Glutamatergic neuron (in vitro differentiated cells): ENCODE measurements around the gene SMIM32. TPM values are rescaled to one million over a fixed set of nuclear protein-coding genes. Genes with fewer than 3 reads are reported as not detected.

Source experiments
- DNase-seq: peaks from one replicate; pipeline ENCODE4 v3.0.0; 2022
- H3K27ac Mint-ChIP-seq: one replicate; pipeline ENCODE4 v1.8.0; 2020; ENCODE audit warnings: mild to moderate bottlenecking, mixed read lengths, inconsistent platforms; ENCODE audit not compliant: unreplicated experiment
- H3K27me3 Mint-ChIP-seq: one replicate; pipeline ENCODE4 v1.8.0; 2020; ENCODE audit warnings: mild to moderate bottlenecking, moderate library complexity, mixed read lengths, inconsistent platforms; ENCODE audit not compliant: unreplicated experiment
- H3K36me3 Mint-ChIP-seq: one replicate; pipeline ENCODE4 v1.8.0; 2020; ENCODE audit warnings: mild to moderate bottlenecking, mixed read lengths, inconsistent platforms; ENCODE audit not compliant: unreplicated experiment
- H3K4me1 Mint-ChIP-seq: one replicate; pipeline ENCODE4 v1.8.0; 2020; ENCODE audit warnings: mild to moderate bottlenecking, low read depth, mixed read lengths, inconsistent platforms; ENCODE audit not compliant: unreplicated experiment
- H3K4me3 Mint-ChIP-seq: one replicate; pipeline ENCODE4 v1.8.0; 2020; ENCODE audit warnings: mild to moderate bottlenecking, mixed read lengths, inconsistent platforms; ENCODE audit not compliant: unreplicated experiment
- H3K9me3 Mint-ChIP-seq: one replicate; pipeline ENCODE4 v1.8.0; 2020; ENCODE audit warnings: mild to moderate bottlenecking, moderate library complexity, mixed read lengths, inconsistent platforms; ENCODE audit not compliant: unreplicated experiment
- total RNA-seq: library from RNA; stranded (reverse); fragmentation: NEBNext Ultra II Directional; extraction: Animal tissue kit (Norgen Biotek cat#: 25700); gene quantifications from one replicate; pipeline ENCODE4 v1.2.1, GENCODE V29; 2021; ENCODE audit not compliant: unreplicated experiment
- TF ChIP-seq, protein P1 (sequence below): fragments of 200-600 bp; sonication (generic); IDR thresholded peaks from one replicate; pipeline ENCODE4 v1.5.0; 2021; ENCODE audit not compliant: partially characterized antibody, unreplicated experiment

SMIM32 gene
- total RNA-seq, 1 donor from 2014 or later: not detected

DNA sequence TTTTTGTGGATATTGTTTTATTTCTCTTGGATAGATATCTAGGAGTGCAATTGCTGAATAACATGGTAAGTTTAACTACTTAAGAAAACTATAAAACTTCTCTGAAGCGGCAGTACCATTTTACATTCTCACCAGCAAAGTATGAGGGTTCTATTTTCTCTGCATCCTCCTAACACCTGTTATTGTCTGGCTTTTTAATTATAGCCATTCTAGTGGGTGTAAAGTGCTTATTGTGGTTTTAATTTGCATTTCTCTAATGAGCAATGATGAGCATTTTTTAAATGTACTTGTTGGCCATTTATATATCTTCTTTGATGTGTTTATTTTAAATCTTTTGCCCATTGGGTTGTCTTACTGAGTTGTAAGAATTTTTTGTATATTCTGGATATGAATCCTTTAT, 28.7 kb downstream of the SMIM32 start:
- no peaks in the 10 kb centered on the region for H3K9me3 Mint-ChIP-seq
- H3K4me1 Mint-ChIP-seq: no peaks in the 10 kb centered on the region
- no peaks in the 10 kb centered on the region for H3K36me3 Mint-ChIP-seq
- TF ChIP-seq, protein P1, sequence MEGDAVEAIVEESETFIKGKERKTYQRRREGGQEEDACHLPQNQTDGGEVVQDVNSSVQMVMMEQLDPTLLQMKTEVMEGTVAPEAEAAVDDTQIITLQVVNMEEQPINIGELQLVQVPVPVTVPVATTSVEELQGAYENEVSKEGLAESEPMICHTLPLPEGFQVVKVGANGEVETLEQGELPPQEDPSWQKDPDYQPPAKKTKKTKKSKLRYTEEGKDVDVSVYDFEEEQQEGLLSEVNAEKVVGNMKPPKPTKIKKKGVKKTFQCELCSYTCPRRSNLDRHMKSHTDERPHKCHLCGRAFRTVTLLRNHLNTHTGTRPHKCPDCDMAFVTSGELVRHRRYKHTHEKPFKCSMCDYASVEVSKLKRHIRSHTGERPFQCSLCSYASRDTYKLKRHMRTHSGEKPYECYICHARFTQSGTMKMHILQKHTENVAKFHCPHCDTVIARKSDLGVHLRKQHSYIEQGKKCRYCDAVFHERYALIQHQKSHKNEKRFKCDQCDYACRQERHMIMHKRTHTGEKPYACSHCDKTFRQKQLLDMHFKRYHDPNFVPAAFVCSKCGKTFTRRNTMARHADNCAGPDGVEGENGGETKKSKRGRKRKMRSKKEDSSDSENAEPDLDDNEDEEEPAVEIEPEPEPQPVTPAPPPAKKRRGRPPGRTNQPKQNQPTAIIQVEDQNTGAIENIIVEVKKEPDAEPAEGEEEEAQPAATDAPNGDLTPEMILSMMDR: no peak
- H3K4me3 Mint-ChIP-seq: no peak overlapping the region
- no peaks in the 10 kb centered on the region for H3K27me3 Mint-ChIP-seq
- H3K27ac Mint-ChIP-seq: no peak overlapping the region
- DNase-seq: no peak

DNA sequence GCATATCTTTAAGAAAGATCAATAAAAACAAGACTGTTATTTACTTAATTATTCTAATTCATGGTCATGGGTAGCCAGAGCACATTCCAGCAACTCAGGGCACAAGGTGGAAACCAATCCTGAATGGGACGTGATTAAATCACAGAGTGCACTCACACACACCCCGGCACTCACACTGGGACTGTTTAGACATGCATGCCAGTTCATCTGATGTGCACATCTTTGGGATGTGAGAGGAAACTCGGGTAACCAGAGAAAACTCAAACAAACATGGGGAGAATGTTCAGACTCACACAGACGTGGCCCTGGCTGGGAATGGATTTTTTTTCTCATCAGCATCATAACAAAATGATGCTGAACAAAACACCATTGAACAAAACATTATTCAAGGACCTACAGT, 31.0 kb downstream of the SMIM32 start:
- Mint-ChIP-seq H3K36me3 (peaks cover 3% of the 10 kb centered on the region), H3K4me3 (no peak overlapping the region), H3K27me3 (no peaks in the 10 kb centered on the region), H3K4me1 (no peaks in the 10 kb centered on the region), H3K9me3 (peaks cover 1% of the 10 kb centered on the region), H3K27ac (no peak overlapping the region)
- TF ChIP-seq, protein P1: no peak
- DNase-seq: no peak

DNA sequence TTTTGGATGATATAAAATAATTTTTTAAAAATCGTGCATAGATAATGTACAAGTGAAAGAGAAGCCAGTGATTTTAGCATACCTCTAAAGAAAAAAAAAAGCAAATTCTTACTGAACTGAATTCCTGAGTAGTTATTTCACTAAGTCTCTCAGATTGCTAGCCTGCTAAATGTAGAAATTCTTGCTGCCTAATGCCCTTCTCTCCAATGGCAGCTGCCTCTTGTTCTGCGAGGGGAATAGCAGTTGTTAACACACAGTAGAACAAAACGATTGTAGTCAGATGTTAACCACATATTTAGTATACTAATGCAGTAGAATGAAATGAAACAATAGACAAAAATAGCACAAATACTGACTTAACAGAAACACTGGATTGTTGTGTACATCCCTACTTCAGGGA, 33.5 kb downstream of the SMIM32 start:
- no peaks in the 10 kb centered on the region for H3K4me1 Mint-ChIP-seq
- peaks cover 2% of the 10 kb centered on the region for H3K9me3 Mint-ChIP-seq
- TF ChIP-seq, protein P1: no peak
- no peak overlapping the region for H3K27ac Mint-ChIP-seq
- no peak overlapping the region for H3K4me3 Mint-ChIP-seq
- no peak for DNase-seq
- H3K36me3 Mint-ChIP-seq: peaks cover 13% of the 10 kb centered on the region
- no peaks in the 10 kb centered on the region for H3K27me3 Mint-ChIP-seq

DNA sequence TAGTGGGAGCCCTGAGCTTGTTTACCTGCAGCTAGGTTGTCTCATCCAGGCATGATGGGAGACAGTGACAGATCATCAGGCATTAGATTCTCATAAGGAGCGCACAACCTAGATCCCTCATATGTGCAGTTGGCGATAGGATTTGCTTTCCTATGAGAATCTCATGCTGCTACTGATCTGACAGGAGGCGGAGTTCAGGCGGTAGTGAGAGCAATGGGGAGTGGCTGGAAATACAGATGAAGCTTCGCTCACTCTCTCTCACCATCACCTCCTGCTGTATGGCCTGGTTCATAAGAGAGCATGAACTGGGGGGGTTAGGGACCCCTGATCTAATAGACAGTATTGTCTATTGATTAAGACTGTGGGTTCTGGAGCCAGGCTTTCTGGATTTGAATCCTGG, 35.4 kb downstream of the SMIM32 start:
- H3K27ac Mint-ChIP-seq: no peak overlapping the region
- H3K9me3 Mint-ChIP-seq: peaks cover 2% of the 10 kb centered on the region
- DNase-seq: no peak
- no peaks in the 10 kb centered on the region for H3K4me1 Mint-ChIP-seq
- no peaks in the 10 kb centered on the region for H3K27me3 Mint-ChIP-seq
- H3K4me3 Mint-ChIP-seq: no peak overlapping the region
- TF ChIP-seq, protein P1: no peak
- H3K36me3 Mint-ChIP-seq: peaks cover 13% of the 10 kb centered on the region

DNA sequence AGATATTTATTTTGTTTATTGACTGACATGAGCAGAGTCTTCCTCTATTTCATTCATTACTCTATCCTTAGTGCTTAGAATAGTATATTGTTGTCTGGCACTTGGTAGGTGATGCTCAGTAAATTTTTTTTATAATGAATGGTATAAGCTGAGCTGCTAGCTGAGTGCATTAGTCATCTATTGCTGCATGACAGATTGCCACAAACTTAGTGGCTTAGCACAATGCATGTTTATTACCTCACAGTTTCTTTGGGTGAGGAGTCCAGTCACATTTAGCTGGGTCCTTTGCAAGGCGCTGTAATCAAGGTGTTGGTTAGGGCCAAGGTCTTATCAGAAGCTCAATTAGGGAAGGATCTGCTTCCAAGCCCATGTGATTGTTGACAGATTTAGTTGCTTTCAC, 37.2 kb downstream of the SMIM32 start:
- Mint-ChIP-seq H3K9me3 (peaks cover 2% of the 10 kb centered on the region), H3K27me3 (no peaks in the 10 kb centered on the region), H3K4me1 (no peaks in the 10 kb centered on the region), H3K36me3 (peaks cover 13% of the 10 kb centered on the region), H3K27ac (no peak overlapping the region), H3K4me3 (no peak overlapping the region)
- TF ChIP-seq, protein P1: no peak
- no peak for DNase-seq
